HEK293 (cell line): ENCODE data around the gene CTNNBL1.

Experiments
- BCL11B ChIP-seq: fragments of 450-650 bp; formaldehyde crosslinking; IDR thresholded peaks from 2 replicates; pipeline ENCODE4 v1.5.1; 2016; ENCODE audit warnings: low read depth, missing biosample characterization, missing genetic modification characterization
- EGR2 ChIP-seq: fragments of 450-650 bp; formaldehyde crosslinking; IDR thresholded peaks from 2 replicates; pipeline ENCODE4 v1.5.1; 2016; ENCODE audit warnings: low read depth, missing biosample characterization, missing genetic modification characterization
- HOXD13 ChIP-seq: sonication (generic); formaldehyde crosslinking; IDR thresholded peaks from 2 replicates; pipeline ENCODE4 v1.8.0; 2022; ENCODE audit warnings: missing genetic modification reagents, borderline replicate concordance
- IKZF3 ChIP-seq: fragments of 450-650 bp; IDR thresholded peaks from 2 replicates; pipeline ENCODE4 v1.5.0; 2018; ENCODE audit warnings: missing biosample characterization, mild to moderate bottlenecking, missing genetic modification characterization, moderate library complexity
- KLF10 ChIP-seq: fragments of 450-650 bp; IDR thresholded peaks from 2 replicates; pipeline ENCODE4 v1.5.1; 2018; ENCODE audit warnings: missing biosample characterization, mild to moderate bottlenecking, missing genetic modification characterization
- KLF16 ChIP-seq: fragments of 450-650 bp; formaldehyde crosslinking; IDR thresholded peaks from 2 replicates; pipeline ENCODE4 v1.5.1; 2017; ENCODE audit warnings: missing biosample characterization, missing genetic modification characterization
- KLF8 ChIP-seq: fragments of 450-650 bp; formaldehyde crosslinking; IDR thresholded peaks from 2 replicates; pipeline ENCODE4 v1.5.1; 2016; ENCODE audit warnings: missing biosample characterization, missing genetic modification characterization
- MEIS1 ChIP-seq: sonication (generic); formaldehyde crosslinking; IDR thresholded peaks from 2 replicates; pipeline ENCODE4 v1.8.1; 2022; ENCODE audit warnings: missing genetic modification reagents, mild to moderate bottlenecking, borderline replicate concordance
- MZF1 ChIP-seq: fragments of 450-650 bp; formaldehyde crosslinking; IDR thresholded peaks from 2 replicates; pipeline ENCODE4 v1.5.1; 2017; ENCODE audit warnings: missing biosample characterization, missing genetic modification characterization, borderline replicate concordance
- OVOL3 ChIP-seq: fragments of 450-650 bp; formaldehyde crosslinking; IDR thresholded peaks from 2 replicates; pipeline ENCODE4 v1.5.1; 2016; ENCODE audit warnings: missing biosample characterization, missing genetic modification characterization
- REPIN1 ChIP-seq: fragments of 450-650 bp; formaldehyde crosslinking; IDR thresholded peaks from 2 replicates; pipeline ENCODE4 v1.5.1; 2017; ENCODE audit warnings: missing biosample characterization, missing genetic modification characterization, low read depth
- TCF7L2 ChIP-seq: IDR thresholded peaks from 2 replicates; pipeline ENCODE4 v1.6.1; 2011; ENCODE audit warnings: low read depth, mild to moderate bottlenecking, inconsistent platforms, low read length, moderate library complexity, borderline replicate concordance
- ZBTB1 ChIP-seq: fragments of 450-650 bp; formaldehyde crosslinking; IDR thresholded peaks from 2 replicates; pipeline ENCODE4 v1.5.1; 2016; ENCODE audit warnings: missing biosample characterization, missing genetic modification characterization
- ZFP69B ChIP-seq: fragments of 450-650 bp; formaldehyde crosslinking; IDR thresholded peaks from 2 replicates; pipeline ENCODE4 v1.5.1; 2016; ENCODE audit warnings: missing biosample characterization, missing genetic modification characterization
- ZNF155 ChIP-seq: fragments of 450-650 bp; formaldehyde crosslinking; IDR thresholded peaks from 2 replicates; pipeline ENCODE4 v1.5.1; 2016; ENCODE audit warnings: missing biosample characterization, missing genetic modification characterization
- ZNF184 ChIP-seq: fragments of 450-650 bp; IDR thresholded peaks from 2 replicates; pipeline ENCODE4 v1.5.1; 2018; ENCODE audit warnings: missing biosample characterization, mild to moderate bottlenecking, missing genetic modification characterization
- ZNF239 ChIP-seq: fragments of 450-650 bp; formaldehyde crosslinking; IDR thresholded peaks from 2 replicates; pipeline ENCODE4 v1.5.1; 2016; ENCODE audit warnings: missing biosample characterization, missing genetic modification characterization
- ZNF394 ChIP-seq: fragments of 450-650 bp; formaldehyde crosslinking; IDR thresholded peaks from 2 replicates; pipeline ENCODE4 v1.5.1; 2016; ENCODE audit warnings: missing biosample characterization, missing genetic modification characterization, mild to moderate bottlenecking, moderate library complexity, borderline replicate concordance
- ZNF426 ChIP-seq: fragments of 450-650 bp; formaldehyde crosslinking; IDR thresholded peaks from 2 replicates; pipeline ENCODE4 v1.5.1; 2017; ENCODE audit warnings: missing biosample characterization, missing genetic modification characterization, mild to moderate bottlenecking, inconsistent platforms, moderate library complexity
- ZNF473 ChIP-seq: fragments of 450-650 bp; formaldehyde crosslinking; IDR thresholded peaks from 2 replicates; pipeline ENCODE4 v1.5.1; 2017; ENCODE audit warnings: missing biosample characterization, missing genetic modification characterization
- ZNF48 ChIP-seq: fragments of 450-650 bp; formaldehyde crosslinking; IDR thresholded peaks from 2 replicates; pipeline ENCODE4 v1.5.1; 2016; ENCODE audit warnings: missing biosample characterization, missing genetic modification characterization
- ZNF521 ChIP-seq: fragments of 450-650 bp; formaldehyde crosslinking; IDR thresholded peaks from 2 replicates; pipeline ENCODE4 v1.5.1; 2017; ENCODE audit warnings: missing biosample characterization, mild to moderate bottlenecking, missing genetic modification characterization
- ZNF561 ChIP-seq: fragments of 450-650 bp; IDR thresholded peaks from 2 replicates; pipeline ENCODE4 v1.5.1; 2018; ENCODE audit warnings: missing biosample characterization, missing genetic modification characterization, borderline replicate concordance
- ZNF629 ChIP-seq: fragments of 450-650 bp; formaldehyde crosslinking; IDR thresholded peaks from 2 replicates; pipeline ENCODE4 v1.5.1; 2017; ENCODE audit warnings: missing biosample characterization, missing genetic modification characterization
- ZNF670 ChIP-seq: fragments of 450-650 bp; formaldehyde crosslinking; IDR thresholded peaks from 2 replicates; pipeline ENCODE4 v1.5.1; 2016; ENCODE audit warnings: missing biosample characterization, missing genetic modification characterization, low read depth
- TF ChIP-seq, protein P1 (sequence below): fragments of 450-650 bp; formaldehyde crosslinking; conservative IDR thresholded peaks from 2 replicates; pipeline ENCODE4 v1.5.1; 2016; ENCODE audit warnings: low read depth, missing biosample characterization, missing genetic modification characterization
- TF ChIP-seq, protein P2 (sequence below): fragments of 450-650 bp; formaldehyde crosslinking; IDR thresholded peaks from 2 replicates; pipeline ENCODE4 v1.5.1; 2016; ENCODE audit warnings: missing biosample characterization, missing genetic modification characterization
- TF ChIP-seq, protein P3 (sequence below): fragments of 450-650 bp; formaldehyde crosslinking; IDR thresholded peaks from 2 replicates; pipeline ENCODE4 v1.5.1; 2016; ENCODE audit warnings: missing biosample characterization, missing genetic modification characterization
- TF ChIP-seq, protein P4 (sequence below): fragments of 450-650 bp; formaldehyde crosslinking; optimal IDR thresholded peaks from 2 replicates; pipeline ENCODE3; 2016; ENCODE audit warnings: missing biosample characterization, mild to moderate bottlenecking, missing genetic modification characterization
- TF ChIP-seq, protein P5 (sequence below): fragments of 450-650 bp; formaldehyde crosslinking; IDR thresholded peaks from 2 replicates; pipeline ENCODE4 v1.5.1; 2016; ENCODE audit warnings: missing biosample characterization, missing genetic modification characterization

The CTNNBL1 gene

DNA sequence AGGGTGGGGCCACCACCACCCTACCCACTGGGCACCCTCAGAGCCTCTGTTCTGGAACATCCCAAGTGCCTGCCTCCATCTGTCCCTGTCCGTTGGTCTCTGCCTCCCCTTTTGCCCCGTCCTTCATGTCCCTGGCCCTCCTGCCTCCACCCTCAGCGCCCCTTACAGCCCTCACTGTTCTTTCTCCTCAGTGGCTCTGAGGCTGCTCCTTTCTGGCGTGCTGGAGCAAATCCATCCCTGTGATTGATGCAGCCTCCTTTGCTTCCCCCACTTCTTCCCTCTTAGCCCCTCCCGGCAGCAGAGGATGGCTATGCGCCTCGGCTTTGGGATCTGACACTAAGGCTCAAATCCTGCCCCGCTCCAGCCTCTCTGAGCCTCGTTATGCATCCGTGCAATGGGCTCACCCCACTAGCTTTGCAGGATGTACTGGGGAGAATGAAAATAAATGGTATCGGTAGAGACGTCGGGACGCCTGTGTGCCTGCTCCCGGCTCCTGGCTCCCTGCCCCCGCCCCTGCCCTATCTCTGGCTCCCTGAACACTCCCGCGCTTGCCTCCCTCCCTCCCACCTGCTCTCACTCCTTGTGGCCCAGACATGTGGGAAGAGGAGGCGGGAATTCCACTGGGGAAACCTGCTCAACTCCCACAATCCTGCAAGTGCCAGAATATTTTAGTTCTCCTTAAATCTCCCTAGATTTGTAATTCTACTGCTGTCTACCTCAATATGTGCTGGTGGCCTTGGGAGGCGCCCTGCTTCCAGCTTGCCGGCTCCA, 222.2 kb downstream of the CTNNBL1 start (continued):
- TF ChIP-seq, protein P1, sequence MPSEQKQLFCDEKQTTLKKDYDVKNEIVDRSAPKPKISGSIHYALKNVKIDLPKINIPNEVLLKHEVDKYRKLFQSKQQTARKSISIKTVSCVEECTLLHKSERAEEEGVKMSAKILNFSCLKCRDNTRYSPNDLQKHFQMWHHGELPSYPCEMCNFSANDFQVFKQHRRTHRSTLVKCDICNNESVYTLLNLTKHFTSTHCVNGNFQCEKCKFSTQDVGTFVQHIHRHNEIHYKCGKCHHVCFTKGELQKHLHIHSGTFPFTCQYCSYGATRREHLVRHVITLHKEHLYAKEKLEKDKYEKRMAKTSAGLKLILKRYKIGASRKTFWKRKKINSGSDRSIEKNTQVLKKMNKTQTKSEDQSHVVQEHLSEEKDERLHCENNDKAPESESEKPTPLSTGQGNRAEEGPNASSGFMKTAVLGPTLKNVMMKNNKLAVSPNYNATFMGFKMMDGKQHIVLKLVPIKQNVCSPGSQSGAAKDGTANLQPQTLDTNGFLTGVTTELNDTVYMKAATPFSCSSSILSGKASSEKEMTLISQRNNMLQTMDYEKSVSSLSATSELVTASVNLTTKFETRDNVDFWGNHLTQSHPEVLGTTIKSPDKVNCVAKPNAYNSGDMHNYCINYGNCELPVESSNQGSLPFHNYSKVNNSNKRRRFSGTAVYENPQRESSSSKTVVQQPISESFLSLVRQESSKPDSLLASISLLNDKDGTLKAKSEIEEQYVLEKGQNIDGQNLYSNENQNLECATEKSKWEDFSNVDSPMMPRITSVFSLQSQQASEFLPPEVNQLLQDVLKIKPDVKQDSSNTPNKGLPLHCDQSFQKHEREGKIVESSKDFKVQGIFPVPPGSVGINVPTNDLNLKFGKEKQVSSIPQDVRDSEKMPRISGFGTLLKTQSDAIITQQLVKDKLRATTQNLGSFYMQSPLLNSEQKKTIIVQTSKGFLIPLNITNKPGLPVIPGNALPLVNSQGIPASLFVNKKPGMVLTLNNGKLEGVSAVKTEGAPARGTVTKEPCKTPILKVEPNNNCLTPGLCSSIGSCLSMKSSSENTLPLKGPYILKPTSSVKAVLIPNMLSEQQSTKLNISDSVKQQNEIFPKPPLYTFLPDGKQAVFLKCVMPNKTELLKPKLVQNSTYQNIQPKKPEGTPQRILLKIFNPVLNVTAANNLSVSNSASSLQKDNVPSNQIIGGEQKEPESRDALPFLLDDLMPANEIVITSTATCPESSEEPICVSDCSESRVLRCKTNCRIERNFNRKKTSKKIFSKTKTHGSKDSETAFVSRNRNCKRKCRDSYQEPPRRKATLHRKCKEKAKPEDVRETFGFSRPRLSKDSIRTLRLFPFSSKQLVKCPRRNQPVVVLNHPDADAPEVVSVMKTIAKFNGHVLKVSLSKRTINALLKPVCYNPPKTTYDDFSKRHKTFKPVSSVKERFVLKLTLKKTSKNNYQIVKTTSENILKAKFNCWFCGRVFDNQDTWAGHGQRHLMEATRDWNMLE (tag by site-specific recombination) = no peak
- no peak for TF ChIP-seq HOXD13 (CRISPR knock-in tag)
- TF ChIP-seq ZNF239 (tag by site-specific recombination) = no peak
- no peak for TF ChIP-seq ZFP69B (tag by site-specific recombination)
- TF ChIP-seq ZNF561 (tag by site-specific recombination) = 0 out of 2 replicates have a peak, but pooled peaks have one; percentile 29
- TF ChIP-seq ZNF629 (tag by site-specific recombination) = no peak
- TF ChIP-seq BCL11B (tag by site-specific recombination) = no peak
- no peak for TF ChIP-seq KLF8 (tag by site-specific recombination)
- TF ChIP-seq REPIN1 (tag by site-specific recombination) = no peak
- TF ChIP-seq OVOL3 = no peak
- no peak for TF ChIP-seq KLF10 (tag by site-specific recombination)
- TF ChIP-seq IKZF3 (tag by site-specific recombination) = no peak
- TF ChIP-seq, protein P2, sequence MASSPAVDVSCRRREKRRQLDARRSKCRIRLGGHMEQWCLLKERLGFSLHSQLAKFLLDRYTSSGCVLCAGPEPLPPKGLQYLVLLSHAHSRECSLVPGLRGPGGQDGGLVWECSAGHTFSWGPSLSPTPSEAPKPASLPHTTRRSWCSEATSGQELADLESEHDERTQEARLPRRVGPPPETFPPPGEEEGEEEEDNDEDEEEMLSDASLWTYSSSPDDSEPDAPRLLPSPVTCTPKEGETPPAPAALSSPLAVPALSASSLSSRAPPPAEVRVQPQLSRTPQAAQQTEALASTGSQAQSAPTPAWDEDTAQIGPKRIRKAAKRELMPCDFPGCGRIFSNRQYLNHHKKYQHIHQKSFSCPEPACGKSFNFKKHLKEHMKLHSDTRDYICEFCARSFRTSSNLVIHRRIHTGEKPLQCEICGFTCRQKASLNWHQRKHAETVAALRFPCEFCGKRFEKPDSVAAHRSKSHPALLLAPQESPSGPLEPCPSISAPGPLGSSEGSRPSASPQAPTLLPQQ (tag by site-specific recombination) = no peak
- TF ChIP-seq EGR2 (tag by site-specific recombination) = peak; percentile 96
- TF ChIP-seq ZBTB1 (tag by site-specific recombination) = no peak
- no peak for TF ChIP-seq MEIS1 (CRISPR knock-in tag)
- no peak for TF ChIP-seq ZNF155 (tag by site-specific recombination)
- TF ChIP-seq ZNF473 (tag by site-specific recombination) = no peak
- TF ChIP-seq MZF1 (tag by site-specific recombination) = no peak
- TF ChIP-seq, protein P3, sequence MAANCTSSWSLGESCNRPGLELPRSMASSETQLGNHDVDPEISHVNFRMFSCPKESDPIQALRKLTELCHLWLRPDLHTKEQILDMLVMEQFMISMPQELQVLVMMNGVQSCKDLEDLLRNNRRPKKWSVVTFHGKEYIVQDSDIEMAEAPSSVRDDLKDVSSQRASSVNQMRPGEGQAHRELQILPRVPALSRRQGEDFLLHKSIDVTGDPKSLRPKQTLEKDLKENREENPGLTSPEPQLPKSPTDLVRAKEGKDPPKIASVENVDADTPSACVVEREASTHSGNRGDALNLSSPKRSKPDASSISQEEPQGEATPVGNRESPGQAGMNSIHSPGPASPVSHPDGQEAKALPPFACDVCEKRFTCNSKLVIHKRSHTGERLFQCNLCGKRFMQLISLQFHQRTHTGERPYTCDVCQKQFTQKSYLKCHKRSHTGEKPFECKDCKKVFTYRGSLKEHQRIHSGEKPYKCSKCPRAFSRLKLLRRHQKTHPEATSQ = no peak
- no peak for TF ChIP-seq KLF16
- TF ChIP-seq TCF7L2 = no peak
- no peak for TF ChIP-seq ZNF48 (tag by site-specific recombination)
- TF ChIP-seq, protein P4, sequence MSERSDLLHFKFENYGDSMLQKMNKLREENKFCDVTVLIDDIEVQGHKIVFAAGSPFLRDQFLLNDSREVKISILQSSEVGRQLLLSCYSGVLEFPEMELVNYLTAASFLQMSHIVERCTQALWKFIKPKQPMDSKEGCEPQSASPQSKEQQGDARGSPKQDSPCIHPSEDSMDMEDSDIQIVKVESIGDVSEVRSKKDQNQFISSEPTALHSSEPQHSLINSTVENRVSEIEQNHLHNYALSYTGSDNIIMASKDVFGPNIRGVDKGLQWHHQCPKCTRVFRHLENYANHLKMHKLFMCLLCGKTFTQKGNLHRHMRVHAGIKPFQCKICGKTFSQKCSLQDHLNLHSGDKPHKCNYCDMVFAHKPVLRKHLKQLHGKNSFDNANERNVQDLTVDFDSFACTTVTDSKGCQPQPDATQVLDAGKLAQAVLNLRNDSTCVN = no peak
- TF ChIP-seq, protein P5, sequence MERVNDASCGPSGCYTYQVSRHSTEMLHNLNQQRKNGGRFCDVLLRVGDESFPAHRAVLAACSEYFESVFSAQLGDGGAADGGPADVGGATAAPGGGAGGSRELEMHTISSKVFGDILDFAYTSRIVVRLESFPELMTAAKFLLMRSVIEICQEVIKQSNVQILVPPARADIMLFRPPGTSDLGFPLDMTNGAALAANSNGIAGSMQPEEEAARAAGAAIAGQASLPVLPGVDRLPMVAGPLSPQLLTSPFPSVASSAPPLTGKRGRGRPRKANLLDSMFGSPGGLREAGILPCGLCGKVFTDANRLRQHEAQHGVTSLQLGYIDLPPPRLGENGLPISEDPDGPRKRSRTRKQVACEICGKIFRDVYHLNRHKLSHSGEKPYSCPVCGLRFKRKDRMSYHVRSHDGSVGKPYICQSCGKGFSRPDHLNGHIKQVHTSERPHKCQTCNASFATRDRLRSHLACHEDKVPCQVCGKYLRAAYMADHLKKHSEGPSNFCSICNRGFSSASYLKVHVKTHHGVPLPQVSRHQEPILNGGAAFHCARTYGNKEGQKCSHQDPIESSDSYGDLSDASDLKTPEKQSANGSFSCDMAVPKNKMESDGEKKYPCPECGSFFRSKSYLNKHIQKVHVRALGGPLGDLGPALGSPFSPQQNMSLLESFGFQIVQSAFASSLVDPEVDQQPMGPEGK (tag by site-specific recombination) = no peak
- no peak for TF ChIP-seq ZNF521 (tag by site-specific recombination)
- TF ChIP-seq ZNF670 (tag by site-specific recombination) = no peak
- no peak for TF ChIP-seq ZNF184
- TF ChIP-seq ZNF426 = no peak
- no peak for TF ChIP-seq ZNF394 (tag by site-specific recombination)
